Kidney tubule cell (primary cell): ENCODE measurements around the gene ALDH1A2.

Experiments used
- DNase-seq: peaks from one replicate; pipeline ENCODE4 v3.0.0-alpha.2; 2018; ENCODE audit warnings: low spot score

Gene ALDH1A2

DNA sequence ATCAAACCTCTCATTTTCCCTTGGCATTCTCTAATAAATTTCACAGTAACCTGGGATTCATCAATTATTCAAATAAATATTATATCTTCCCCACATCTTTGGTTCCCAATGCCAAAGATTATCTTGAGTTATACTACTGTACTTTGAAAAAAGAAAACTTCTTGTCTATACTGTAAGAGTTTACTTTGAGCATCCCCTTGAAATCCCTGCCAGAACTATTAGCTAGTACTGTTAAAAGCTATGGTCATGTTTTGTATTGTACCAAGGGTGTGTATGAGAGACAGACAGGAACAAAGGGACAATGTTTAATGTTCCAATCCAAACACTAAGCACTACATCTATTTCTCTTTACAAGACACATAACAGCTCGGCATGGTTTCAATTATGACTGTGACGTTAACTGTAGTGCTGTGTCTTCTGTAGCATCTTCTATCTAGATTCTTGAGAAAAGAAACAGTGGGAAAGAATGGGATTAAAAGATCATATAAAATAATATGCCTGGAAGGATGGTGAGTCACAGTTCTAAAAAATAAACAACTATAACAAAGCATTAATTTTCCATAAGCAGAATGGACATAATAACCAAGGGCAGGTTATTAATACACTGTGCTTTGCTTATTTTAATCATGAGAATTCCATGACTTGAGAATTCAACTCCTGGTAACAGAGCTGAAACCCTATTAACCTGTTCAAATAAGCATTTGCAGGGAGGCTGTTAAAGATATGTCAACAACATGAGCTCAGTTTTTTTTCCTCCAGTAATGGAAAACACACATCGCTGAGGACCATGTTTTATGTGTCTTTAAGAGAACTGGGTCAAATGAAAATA is 71.1 kb downstream of the ALDH1A2 start:
- DNase-seq: no peak

DNA sequence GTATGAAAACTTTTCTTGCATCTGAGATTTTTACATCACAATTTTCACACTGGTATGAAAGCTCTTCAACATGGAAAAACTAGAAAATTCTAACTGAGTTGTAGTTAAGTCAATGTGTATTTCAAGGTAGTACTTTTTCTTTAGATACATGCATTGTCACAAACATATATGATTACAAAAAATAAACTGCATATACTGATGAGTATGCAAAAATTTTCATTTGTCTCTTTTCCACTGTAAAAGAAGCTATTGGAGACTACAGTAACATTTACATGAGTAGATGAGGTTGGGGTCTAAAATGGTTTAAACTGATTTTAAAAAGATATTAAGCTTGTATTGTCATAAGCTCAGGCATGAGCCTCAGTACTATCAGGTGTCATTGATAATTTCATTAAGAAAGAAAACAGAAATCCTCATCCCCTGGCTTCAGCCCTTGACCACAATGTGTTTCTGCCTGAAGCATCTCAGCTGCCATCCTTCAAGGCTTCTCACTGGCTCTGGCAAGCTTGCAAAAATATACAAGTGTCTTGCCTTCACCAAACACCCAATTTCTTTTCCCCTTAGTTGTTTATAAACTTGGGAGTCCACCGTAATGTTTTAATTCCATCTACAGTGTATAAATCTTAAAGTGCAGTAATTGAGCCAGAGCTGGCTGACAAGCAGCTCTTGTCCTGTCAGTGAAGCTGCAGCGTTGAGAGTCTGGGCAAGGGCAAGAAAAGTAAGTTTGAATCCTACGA is 71.9 kb downstream of the ALDH1A2 start:
- DNase-seq: no peak

DNA sequence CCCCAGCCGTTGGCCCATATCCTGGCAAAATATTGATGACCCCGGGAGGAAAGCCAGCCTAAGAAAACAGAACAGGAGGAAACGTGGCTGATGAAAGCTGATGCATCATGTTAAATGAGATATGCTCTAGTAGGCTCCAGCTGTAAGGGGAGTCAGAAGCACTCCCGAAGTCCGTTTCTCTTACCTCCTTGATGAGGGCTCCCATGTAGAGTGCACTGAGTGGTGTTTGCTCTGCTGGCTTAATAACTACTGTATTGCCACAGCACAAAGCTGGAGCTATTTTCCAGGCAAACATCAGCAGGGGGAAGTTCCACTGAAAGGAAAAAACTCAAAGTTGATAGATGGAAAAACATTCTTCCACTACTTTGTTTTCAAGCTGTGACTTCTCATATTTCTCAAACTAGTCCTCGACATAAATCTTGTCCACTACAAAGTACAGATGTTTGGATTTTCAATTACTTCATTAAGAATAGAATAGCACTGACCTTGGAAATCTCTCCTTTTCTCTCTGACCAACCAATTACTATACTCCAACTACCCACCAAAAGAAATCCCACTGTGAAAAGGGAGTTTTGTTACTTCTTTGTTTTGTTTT is 72.7 kb downstream of the ALDH1A2 start:
- DNase-seq: no peak

- DNase-seq: no peak
Measured at GRCh38 chr15:57973534-57973933, 92.0 kb downstream of the ALDH1A2 start.

- DNase-seq: no peak
Measured at GRCh38 chr15:57972864-57973263, 92.6 kb downstream of the ALDH1A2 start.

DNA sequence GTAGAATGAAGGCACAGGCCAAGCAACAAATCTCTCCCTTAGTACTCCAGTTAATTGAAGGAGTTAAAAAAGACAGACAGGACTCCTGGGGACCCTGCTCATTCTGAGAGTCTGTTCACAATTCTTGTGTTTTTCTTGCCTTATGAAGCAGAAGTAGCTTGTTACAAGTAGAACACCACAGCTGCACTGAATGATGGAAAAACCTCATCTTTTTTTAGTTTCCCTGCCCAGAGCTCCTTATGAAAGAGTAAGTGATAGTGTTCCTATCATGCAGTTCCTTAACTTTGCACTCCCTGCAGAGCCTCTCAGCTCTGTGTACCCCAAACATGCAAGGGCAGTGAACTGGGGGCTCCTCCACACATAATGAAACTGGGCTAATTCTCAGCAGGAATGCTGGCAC is 95.5 kb downstream of the ALDH1A2 start:
- DNase-seq: no peak

DNA sequence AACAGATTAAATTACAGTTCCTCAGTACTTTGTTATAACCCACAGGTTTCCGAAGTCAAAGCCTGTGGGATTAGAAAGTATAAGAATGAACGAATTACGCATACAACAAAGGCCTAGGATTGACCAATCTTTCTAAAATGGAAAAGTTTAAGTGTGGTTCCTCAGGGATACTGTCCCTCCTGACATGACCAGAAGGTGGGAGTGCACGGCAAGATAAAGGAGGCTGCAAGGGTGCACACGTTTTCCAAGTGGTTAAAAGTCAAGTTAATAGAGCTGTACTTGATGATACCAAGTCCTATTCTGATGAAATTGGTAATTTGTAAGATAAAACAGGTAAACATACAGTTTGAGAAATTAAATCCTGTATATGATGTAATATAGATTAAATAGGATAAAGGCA is 96.2 kb downstream of the ALDH1A2 start:
- peak; percentile 5 for DNase-seq

DNA sequence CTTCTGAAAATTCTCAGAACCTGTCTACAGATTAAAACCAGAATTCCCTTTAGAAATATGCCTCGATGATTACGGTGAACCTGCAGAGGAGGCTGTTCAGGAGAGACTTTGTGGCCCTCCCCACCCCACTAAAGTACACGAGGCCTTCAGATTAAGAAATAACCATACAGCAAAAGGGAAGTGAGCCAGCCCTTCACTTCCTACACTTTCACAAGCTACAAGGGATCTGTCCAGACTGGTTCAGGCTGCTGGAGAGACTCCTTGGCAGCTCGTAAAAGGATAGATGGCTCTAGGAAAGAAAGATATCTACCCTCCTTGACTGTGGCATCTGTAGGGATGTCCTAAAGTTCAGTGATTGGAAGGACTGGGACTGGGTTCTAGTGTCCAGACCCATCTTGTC is 102.6 kb downstream of the ALDH1A2 start:
- DNase-seq: no peak

GRCh38 chr15:57961919-57962318 is 103.6 kb downstream of the ALDH1A2 start:
- DNase-seq: no peak

DNA sequence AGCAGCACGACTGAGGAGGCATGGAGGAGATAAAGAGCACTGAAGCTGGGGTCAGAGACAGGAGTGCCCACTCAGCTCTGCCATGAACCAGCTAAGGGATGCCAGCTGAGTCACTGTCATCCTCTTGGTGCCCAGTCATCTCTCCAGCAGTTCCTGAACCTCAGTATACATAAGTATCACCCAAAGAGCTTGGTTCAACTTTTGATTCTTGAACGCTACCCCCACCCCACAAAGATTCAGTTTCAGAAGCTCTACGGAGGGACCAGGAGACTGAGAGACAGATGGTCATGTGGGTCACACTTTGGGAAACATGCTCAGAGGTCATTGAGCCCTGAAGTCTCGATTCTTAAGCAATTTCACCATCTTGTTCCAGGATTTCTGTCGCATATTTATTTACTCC is 108.4 kb downstream of the ALDH1A2 start:
- DNase-seq: peak; percentile 12

DNA sequence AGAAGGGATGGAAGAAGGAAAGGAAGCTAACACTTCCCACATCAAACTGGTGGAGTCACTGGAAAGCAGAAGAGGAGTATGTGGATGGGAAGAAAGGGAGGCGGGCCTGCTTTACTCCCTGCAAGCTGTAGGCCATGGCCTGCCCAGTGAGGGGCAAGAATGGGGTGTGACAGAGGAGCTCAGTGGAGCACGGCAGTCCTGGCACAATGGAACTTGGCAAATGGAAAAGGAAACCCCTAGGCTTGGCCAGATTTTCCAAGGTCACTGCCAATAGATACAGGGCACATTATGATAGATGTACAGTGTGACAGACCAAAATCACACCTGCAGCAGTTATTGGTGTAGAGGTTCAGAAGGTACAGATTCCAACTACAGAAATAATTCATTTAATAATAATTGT is 111.6 kb downstream of the ALDH1A2 start:
- DNase-seq: no peak

- DNase-seq: no peak
Measured at GRCh38 chr15:57951328-57951932, 114.1 kb downstream of the ALDH1A2 start.

DNA sequence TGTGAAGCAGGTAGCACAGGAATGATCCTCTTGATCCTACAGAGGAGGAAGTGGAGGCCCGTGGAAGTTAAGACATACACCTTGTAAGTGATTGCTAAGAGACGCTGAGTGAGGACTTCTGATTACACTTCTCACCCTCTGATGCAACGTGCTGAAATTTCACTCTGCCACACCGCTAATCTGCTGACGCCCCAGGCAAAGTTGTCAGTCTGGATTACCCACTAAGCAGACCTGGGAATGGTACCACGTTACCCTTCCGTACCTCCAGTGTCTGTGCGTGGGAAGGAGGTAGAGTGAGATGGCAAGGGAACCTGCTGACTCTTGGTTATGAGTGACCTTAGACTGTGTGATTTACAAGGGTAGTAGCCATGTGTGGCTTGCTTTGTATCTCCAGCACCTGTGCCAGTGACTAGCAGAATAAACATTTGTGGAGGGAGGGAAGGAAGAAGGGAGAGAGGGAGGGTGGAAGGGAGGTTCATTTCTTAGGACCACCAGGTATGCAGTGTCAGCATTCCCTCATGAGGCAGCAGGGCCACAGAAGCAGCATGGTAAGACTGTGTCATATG is 115.0 kb downstream of the ALDH1A2 start:
- no peak for DNase-seq

DNA sequence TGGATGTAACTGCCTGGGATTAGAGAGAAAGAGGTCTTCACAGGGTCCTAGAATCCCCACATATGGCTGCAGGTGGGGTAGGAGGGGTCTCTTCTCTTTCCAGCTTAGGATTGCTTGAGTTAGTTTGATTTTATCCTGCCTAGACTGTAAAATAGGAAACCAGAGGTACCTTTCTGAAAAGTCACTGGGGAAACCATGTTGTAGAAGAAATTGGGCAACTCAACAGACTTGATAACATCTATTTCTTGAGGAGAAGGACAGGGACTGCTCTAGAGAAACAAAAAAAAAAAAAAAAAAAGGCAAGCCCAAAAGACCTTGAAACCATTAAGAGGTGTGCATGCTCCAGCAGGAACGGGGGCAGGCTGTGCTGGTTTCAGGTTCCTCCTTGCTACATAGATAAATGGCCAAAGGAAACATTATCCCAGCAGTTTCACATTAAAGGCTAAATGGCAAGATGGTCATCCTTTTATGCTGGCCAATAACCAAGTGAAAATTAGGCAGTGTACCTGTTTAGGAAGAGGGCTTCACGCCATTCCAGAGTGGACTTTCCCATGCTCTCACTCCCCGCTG is 116.1 kb downstream of the ALDH1A2 start:
- no peak for DNase-seq

DNA sequence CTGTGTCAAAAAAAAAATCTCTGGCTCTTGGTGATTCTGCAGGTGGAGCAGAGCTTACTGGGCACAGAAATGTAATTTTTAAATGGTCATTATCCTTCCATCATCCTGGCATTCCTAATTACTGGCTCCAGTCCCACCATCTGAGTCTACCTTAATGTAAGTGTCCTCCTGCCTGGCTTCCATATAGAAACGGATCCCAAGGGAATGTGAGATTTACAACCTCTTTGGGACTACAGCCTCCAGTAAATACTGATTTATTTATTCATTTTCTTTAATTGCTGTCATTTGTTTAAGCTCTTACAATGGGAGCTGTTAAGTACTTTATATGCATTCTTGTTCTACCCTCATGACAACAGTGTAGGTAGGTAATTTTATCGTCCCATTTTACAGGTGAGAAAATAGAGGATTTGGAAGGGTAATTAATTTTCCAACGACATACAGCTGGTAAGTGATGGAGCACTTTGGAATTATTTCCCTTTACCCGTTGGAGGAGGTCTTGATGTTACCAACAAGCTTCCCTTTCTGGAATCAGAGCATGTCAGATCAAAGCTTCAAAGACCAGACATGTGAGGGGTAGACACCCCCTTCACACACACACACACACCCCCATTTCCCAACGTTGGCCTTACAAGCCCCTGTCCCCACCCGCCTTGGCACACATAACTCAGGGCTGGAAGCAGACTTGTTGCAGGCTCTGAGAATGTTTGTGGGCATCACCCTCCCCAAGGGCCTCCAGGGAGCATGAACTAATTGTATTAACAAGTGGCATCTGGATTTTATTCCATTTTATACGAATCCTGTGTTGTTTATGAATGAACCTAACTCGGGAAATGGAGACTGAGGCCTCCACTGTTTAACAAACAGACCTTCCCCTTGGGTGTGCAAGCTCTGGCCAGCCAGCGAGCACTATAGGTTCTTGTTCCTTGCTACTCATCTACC is 116.9 kb downstream of the ALDH1A2 start:
- DNase-seq: no peak

DNA sequence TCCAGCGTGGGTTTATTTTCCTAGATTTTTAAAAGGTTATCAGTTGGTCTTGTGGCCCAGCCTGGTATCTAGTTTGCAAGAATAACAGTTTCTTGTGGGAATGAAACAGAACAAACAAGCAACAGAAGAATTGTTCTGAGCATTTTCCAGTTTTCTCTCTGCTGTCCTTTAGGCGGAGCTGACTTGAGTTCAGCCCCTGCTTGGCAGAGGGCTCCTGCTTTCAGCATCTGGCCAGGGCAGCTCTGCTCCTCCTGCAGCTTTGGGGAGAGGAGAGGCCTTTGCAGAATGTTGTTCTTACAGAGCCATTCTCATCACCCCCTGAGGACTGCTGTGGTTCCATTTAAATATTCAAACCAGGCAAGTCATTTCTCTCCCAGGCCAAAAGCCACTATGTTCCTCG is 117.7 kb downstream of the ALDH1A2 start:
- DNase-seq: no peak

DNA sequence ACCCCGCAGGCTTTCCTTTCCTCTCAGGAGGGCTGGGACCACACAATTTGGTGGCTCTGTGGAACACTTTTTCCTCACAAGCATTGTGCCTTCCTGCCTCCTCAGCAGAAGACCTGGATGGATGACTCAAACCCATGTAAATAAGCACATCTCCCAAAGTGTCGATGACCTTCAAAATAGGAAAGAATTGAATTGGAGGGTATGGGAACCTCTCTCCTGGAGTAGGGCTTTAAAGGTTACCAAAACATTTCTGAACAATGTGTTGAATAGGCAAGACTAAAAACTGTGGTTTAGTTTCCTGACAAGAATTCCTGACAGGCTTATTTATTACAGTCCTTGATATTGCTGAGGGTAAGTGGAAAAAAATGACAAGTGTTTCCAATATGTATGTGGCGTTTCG is 118.2 kb downstream of the ALDH1A2 start:
- no peak for DNase-seq

DNA sequence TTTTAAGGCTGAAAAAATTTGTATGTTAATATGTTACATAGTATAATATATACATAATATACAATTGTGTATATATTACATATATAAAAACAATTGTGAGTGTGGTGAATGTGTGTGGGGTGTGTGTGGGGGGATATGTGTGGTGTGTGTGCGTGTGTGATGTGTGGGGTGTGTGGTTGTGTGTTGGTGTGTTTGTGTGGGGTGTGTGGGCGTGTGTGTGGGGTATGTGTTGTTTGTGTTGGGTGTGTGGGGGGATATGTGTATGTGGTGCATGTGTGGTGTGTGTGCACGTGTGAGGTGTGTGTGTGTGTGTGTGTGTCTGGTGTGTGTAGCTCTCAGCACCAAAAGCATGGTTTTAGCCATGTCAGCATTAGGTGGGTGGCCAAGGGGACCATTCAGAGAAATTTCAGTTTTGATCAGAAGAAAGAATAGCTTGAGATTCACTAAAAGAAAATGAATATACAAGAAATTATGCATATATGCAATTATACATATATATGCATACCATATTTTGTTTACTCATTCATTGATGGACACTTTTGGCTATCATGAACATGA is 118.9 kb downstream of the ALDH1A2 start:
- DNase-seq: no peak

DNA sequence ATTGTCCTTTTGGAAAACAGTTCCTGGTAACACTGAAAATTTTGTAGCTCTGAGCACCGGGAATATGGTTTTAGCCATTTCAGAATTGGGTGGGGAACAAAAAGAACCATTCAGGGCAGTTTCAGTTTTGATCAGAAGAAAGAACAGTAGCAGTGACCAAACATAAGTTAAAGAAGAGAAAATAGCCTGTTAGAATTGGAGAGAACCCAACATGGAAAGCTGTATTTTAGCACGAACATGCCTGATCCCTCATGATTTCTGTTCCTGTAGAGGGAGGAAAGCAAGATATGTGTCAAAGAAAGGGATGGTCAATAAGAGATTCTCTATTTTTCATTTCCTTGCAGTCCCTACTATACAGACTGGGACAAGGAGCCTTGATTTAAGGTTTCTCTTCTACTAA is 119.9 kb downstream of the ALDH1A2 start:
- DNase-seq: no peak

GRCh38 chr15:57943754-57944420 is 121.6 kb downstream of the ALDH1A2 start:
- no peak for DNase-seq
